ENCODE results near the gene CRHR1. TPM values are rescaled to one million over a fixed set of nuclear protein-coding genes. Genes with fewer than 3 reads are reported as not detected.

CRHR1 gene
- not detected for total RNA-seq

DNA sequence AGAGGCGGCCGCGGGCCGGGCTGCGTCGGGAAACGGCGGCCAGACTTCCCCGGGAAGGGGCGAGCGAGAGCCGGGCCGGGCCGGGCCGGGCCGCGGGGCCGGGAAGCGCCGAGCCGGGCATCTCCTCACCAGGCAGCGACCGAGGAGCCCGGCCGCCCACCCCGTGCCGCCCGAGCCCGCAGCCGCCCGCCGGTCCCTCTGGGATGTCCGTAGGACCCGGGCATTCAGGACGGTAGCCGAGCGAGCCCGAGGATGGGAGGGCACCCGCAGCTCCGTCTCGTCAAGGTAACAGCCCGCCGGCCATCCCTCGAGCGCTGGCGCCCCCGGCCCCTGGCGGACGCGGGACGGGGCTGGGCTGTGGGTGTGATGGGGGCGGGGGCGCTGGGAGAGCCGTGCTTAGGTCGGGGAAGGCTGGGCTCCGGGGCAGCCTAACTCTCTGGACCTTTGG lies at the start of gene CRHR1:
Gene CRHR1, plus strand, starts transcription at position 28 of the 448 bp plus-strand sequence. Its CDS starts 225 bp downstream, at position 253.
- H3K4me1 ChIP-seq: peaks cover 23 to 24% of the 10 kb centered on the region in 2 donors
- intact Hi-C loops (cut with DNase I): no loop called here
- WGBS, 2 donors: 0% methylated on average over 29 to 34 of the region's 56 CpGs
- H3K27ac ChIP-seq: no peak within 1 kb of the TSS
- DNase-seq: no peak
- H3K27me3 ChIP-seq: no peaks in the 10 kb centered on the region
- H3K36me3 ChIP-seq: no peaks in the 10 kb centered on the region
- H3K4me3 ChIP-seq (replicated peaks in 1 of 3): peak within 1 kb of the TSS; percentile 22 to 42 (median 25)
- TF ChIP-seq, protein P1, sequence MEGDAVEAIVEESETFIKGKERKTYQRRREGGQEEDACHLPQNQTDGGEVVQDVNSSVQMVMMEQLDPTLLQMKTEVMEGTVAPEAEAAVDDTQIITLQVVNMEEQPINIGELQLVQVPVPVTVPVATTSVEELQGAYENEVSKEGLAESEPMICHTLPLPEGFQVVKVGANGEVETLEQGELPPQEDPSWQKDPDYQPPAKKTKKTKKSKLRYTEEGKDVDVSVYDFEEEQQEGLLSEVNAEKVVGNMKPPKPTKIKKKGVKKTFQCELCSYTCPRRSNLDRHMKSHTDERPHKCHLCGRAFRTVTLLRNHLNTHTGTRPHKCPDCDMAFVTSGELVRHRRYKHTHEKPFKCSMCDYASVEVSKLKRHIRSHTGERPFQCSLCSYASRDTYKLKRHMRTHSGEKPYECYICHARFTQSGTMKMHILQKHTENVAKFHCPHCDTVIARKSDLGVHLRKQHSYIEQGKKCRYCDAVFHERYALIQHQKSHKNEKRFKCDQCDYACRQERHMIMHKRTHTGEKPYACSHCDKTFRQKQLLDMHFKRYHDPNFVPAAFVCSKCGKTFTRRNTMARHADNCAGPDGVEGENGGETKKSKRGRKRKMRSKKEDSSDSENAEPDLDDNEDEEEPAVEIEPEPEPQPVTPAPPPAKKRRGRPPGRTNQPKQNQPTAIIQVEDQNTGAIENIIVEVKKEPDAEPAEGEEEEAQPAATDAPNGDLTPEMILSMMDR (IDR thresholded peaks at IDR 0.05): no peak
- no peak for TF ChIP-seq POLR2A (IDR thresholded peaks at IDR 0.05)
- no peaks in the 10 kb centered on the region for H3K9me3 ChIP-seq

DNA sequence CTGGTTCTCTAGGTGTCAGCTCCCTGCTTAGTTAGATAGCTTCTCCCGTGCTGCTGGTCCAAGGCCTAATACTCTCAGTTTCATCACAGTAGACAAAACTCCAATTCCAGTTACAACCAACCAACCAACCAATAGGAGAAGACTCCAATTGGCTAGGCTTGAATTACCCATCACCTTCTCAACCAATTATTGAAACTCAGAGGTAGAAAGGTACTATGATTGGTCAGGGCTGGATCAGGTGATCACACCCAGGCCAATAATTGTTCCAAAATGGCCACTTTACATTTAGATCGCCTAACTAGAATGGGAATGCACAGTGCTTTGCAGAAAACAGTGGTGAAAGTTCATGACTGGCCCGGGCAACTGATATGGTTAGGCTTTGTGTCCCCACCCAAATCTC lies 49.5 kb upstream of the CRHR1 start:
- WGBS, 2 donors: 85 to 92% methylated on average over 3 of the region's 3 CpGs
- Histone ChIP-seq H3K27ac (no peak overlapping the region), H3K27me3 (no peaks in the 10 kb centered on the region), H3K9me3 (no peaks in the 10 kb centered on the region), H3K4me3 (replicated peaks in 1 of 3) (no peak overlapping the region), H3K4me1 (peaks cover 5 to 6% of the 10 kb centered on the region in 2 donors), H3K36me3 (no peaks in the 10 kb centered on the region)
- no peak for DNase-seq
- intact Hi-C loops (cut with DNase I): no loop called here
- TF ChIP-seq, protein P1 (IDR thresholded peaks at IDR 0.05): no peak
- no peak for TF ChIP-seq POLR2A (IDR thresholded peaks at IDR 0.05)

DNA sequence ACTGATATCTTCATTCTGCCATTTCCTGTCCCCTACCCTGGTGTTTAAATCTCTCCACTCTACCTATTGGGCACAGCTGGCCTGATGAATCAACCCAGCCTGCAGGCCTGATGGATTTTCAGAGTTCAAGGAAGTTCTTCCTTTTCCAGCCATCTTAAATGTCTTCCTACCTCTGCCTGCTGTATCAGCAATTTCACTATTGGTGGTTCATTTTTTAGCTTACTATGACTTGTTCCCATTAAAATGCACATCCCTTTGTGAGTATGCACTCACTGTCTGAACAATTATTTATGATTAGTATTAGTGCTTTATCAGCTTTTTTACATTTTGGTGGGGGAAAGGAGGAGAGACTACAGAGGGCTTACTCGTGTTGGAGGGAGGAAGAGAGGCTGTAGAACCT lies 48.6 kb upstream of the CRHR1 start:
- H3K27ac ChIP-seq: no peak overlapping the region
- peaks cover 13% of the 10 kb centered on the region in 2 donors for H3K4me1 ChIP-seq
- TF ChIP-seq, protein P1 (IDR thresholded peaks at IDR 0.05): no peak
- TF ChIP-seq POLR2A (IDR thresholded peaks at IDR 0.05): no peak
- H3K4me3 ChIP-seq (replicated peaks in 1 of 3): no peak overlapping the region
- 0% methylated on average over 1 of the region's 1 CpG for WGBS, 2 donors
- H3K27me3 ChIP-seq: no peaks in the 10 kb centered on the region
- no peaks in the 10 kb centered on the region for H3K36me3 ChIP-seq
- DNase-seq: no peak
- intact Hi-C loops (cut with DNase I): no loop called here
- no peaks in the 10 kb centered on the region for H3K9me3 ChIP-seq

GRCh38 chr17:45739786-45740185 lies 44.3 kb upstream of the CRHR1 start:
- H3K9me3 ChIP-seq: no peaks in the 10 kb centered on the region
- 33 to 63% methylated on average over 2 of the region's 2 CpGs for WGBS, 2 donors
- peak overlapping the region; percentile 43 to 83 (median 61) for H3K27ac ChIP-seq
- no peaks in the 10 kb centered on the region for H3K27me3 ChIP-seq
- TF ChIP-seq POLR2A (IDR thresholded peaks at IDR 0.05): no peak
- TF ChIP-seq, protein P1 (IDR thresholded peaks at IDR 0.05): peak in 1 of 6 experiments; percentile 21
- peaks cover 20 to 25% of the 10 kb centered on the region in 2 donors for H3K4me1 ChIP-seq
- H3K36me3 ChIP-seq: no peaks in the 10 kb centered on the region
- DNase-seq: peak; percentile 93 to 96
- intact Hi-C loops (cut with DNase I): no loop called here
- H3K4me3 ChIP-seq (replicated peaks in 1 of 3): no peak overlapping the region

DNA sequence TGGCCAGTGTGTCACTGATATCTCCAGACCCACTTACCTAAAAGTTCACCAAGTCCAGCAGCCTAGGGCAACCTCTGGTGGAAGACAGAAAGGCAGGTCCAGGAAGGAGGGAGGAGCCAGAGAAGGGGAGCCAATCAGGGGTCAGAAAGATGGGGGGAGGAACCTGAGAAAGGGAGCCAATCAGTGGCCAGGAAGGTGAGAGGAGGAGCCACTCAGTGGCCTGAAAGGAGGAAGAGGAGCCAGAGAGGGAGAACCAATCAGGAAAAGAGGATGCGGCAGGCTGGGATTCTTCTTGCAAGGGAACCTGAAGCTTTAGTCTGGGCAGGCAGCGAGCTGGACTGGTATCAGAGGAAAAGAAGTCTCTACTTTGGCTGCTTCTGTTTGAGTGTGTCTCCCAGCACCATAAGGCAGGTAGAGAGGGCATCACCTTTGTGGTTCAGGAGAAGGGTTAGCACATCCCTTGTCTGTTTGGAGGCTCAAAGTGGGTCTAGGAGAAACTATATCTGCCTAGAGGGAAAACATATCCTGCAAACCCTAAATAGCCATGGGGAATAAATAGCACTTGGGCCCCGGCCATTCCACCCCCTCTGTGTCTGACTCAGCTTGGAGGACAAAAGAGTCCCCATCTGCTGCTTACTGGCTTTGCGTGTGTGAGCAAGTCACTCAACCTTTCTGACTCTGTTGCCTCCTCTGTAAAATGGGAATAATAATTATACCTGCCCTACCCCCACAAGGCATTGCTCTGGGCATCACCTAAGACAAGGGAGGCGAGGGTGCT lies 43.4 kb upstream of the CRHR1 start:
- peak; percentile 36 to 57 for DNase-seq
- intact Hi-C loops (cut with DNase I): no loop called here
- 77 to 78% methylated on average over 5 of the region's 5 CpGs for WGBS, 2 donors

More for the DNA sequence above, 43.4 kb upstream of the CRHR1 start:
- H3K4me1 ChIP-seq: peaks cover 20 to 25% of the 10 kb centered on the region in 2 donors
- TF ChIP-seq, protein P1 (IDR thresholded peaks at IDR 0.05): no peak
- no peak for TF ChIP-seq POLR2A (IDR thresholded peaks at IDR 0.05)
- H3K27me3 ChIP-seq: no peaks in the 10 kb centered on the region
- no peaks in the 10 kb centered on the region for H3K36me3 ChIP-seq
- H3K27ac ChIP-seq: peak overlapping the region; percentile 43 to 83 (median 61)
- no peaks in the 10 kb centered on the region for H3K9me3 ChIP-seq
- H3K4me3 ChIP-seq (replicated peaks in 1 of 3): no peak overlapping the region

Measured in thyroid gland (tissue), 4 donors.